HL-60 (cell line): ENCODE results near the gene HACL1.

ENCODE experiments used
- DNase-seq, 2 experiments: peaks; one replicate each; pipeline ENCODE4 v3.0.0-alpha.2; 2010 to 2020; ENCODE audit warnings: low read depth in 1 of 2, low spot score in 1 of 2
- H3K27ac ChIP-seq: fragments of 250-450 bp; sonication (Bioruptor Pico); replicated peaks from 2 replicates; pipeline ENCODE4 v1.5.1; 2020; ENCODE audit warnings: mild to moderate bottlenecking, moderate library complexity
- H3K27me3 ChIP-seq: fragments of 250-450 bp; sonication (Bioruptor Pico); 2 replicates; pipeline ENCODE4 v1.5.1; 2021; ENCODE audit warnings: mild to moderate bottlenecking, moderate library complexity; ENCODE audit not compliant: insufficient read depth, poor library complexity, severe bottlenecking
- H3K4me3 ChIP-seq: replicated peaks from 2 replicates; pipeline ENCODE4 v1.5.1; 2011; ENCODE audit warnings: mild to moderate bottlenecking, control low read depth, low read length; ENCODE audit not compliant: insufficient read depth
- CTCF ChIP-seq: IDR thresholded peaks from one replicate; pipeline ENCODE4 v1.5.1; 2011; ENCODE audit warnings: low read length, control low read depth, inconsistent platforms; ENCODE audit not compliant: insufficient read depth
- GABPA ChIP-seq: IDR thresholded peaks from 2 replicates; pipeline ENCODE4 v1.6.1; 2012; ENCODE audit warnings: low read depth
- POLR2AphosphoS5 ChIP-seq: IDR thresholded peaks from 2 replicates; pipeline ENCODE4 v1.6.1; 2012; ENCODE audit warnings: low read depth
- REST ChIP-seq: IDR thresholded peaks from 2 replicates; pipeline ENCODE4 v1.6.1; 2012; ENCODE audit warnings: low read depth; ENCODE audit not compliant: insufficient replicate concordance
- SPI1 ChIP-seq: IDR thresholded peaks from 2 replicates; pipeline ENCODE4 v1.6.1; 2012; ENCODE audit warnings: low read depth, mild to moderate bottlenecking, borderline replicate concordance

HACL1 gene

GRCh38 chr3:15601046-15601398 is 347 bp downstream of the HACL1 start:
- Histone ChIP-seq H3K27me3 (no peaks in the 10 kb centered on the region), H3K27ac (peak overlapping the region; percentile 89), H3K4me3 (peak overlapping the region; percentile 95)
- TF ChIP-seq SPI1, result no peak
- no peak for TF ChIP-seq CTCF
- TF ChIP-seq GABPA, result no peak
- no peak for TF ChIP-seq REST
- TF ChIP-seq POLR2AphosphoS5, result no peak
- DNase-seq, result no peak

- no peak overlapping the region for H3K4me3 ChIP-seq
- TF ChIP-seq POLR2AphosphoS5, result no peak
- TF ChIP-seq GABPA, result no peak
- TF ChIP-seq REST, result no peak
- no peak for TF ChIP-seq CTCF
- TF ChIP-seq SPI1, result no peak
- H3K27me3 ChIP-seq, result no peaks in the 10 kb centered on the region
- H3K27ac ChIP-seq, result no peak overlapping the region
- DNase-seq, result no peak
These were observed 5.4 kb downstream of the HACL1 start for GRCh38 chr3:15595955-15596354.

- no peak for DNase-seq
- Histone ChIP-seq H3K4me3 (no peak overlapping the region), H3K27me3 (no peaks in the 10 kb centered on the region), H3K27ac (no peak overlapping the region)
- TF ChIP-seq POLR2AphosphoS5 (no peak), GABPA (no peak), REST (no peak), CTCF (no peak), SPI1 (no peak)
These were observed 8.4 kb downstream of the HACL1 start for GRCh38 chr3:15592968-15593367.
